NCI-H446 treated with DMSO at 0.1 percent for 48 hours (cell line): ENCODE results near the gene SP4.

Experiments used
- DNase-seq: peaks from one replicate; lab custom pipeline; 2025; lab: John Stamatoyannopoulos, UW

Gene SP4

DNA sequence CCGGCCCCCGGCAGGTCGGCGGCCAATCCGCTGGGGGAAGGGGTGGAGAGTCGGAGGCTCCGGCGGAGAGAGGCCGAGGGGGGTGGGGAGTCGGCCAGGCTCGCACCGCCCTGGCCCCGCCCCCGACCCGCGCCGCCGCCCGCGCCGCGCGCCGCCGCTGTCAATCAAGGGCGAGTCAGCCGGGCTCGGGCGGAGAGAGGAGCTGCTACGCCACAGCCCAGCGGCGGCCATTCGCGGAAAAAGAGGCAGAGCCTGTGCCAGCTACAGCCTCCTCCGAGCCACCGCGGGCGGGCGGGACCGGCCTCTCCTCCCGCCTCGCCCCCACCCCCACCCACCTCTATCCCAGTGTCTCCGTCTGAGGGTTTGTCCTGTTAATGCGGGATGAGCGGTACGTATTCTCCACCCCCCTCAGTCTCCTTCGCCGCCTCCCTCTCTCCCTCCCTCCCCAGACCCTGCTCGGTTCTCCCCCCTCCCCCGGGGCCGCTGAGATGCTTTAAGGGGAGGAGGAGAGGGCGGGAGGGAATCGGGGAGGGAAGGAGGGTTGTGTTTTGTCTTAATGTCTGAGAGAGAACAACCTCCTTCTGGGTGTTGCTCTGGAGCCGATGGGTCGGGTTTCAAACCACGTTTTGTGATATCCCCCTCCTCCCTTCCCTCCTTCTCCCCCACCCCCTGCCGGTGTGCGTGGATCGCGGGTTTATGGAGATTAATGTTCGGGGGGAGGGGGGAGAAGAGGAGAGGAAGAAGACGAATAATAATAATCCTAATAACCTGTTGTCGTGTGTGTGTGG lies at the start of gene SP4:
Gene SP4, plus strand, starts transcription at position 213 of the 788 bp plus-strand sequence. Its CDS starts 169 bp downstream, at position 382.
- peak; percentile 94 for DNase-seq

DNA sequence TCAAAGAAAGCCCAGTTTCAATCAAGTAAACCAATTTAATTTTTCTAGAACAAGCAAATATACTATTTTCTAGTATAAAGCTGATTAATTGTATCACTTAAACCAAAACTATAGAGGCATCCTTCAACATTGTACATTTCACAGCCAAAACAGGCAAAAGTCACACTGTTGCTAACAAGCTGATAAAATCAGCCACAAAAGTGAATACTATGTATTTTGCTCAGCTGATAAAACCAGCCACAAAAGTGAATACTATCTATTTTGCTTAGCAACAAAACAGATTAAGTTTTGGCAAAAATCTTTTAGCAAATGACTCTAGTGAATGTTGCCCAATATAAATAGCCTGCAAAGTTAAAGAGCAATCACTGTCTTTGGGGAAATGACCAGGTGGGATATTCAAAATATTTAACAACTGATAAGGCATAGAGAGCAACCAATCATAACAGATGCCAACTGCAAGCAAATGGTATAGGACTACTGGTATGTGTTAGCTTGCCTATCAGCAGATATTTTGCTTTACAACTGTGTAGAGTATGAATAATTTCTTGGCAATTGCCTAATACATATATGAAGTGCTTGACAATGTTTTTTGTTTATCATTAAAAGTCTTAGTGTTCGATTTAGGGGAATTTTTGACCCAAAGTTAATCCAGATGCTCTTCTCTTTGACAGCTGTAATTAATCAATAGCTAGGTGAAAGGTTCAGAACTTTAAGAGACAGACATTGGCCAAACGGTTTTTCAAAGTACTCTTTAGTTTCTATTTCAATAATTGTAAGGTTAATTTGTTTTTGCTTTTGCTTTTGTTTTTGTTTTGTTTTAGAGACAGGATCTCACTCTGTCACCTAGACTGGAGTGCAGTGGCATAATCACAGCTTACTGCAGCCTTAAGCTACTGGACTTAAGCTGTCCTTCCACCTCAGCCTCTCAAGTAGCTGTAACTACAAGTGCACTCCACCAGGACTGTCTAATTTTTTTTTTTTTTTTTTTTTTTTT lies 44.4 kb upstream of the SP4 start:
- DNase-seq = no peak

DNA sequence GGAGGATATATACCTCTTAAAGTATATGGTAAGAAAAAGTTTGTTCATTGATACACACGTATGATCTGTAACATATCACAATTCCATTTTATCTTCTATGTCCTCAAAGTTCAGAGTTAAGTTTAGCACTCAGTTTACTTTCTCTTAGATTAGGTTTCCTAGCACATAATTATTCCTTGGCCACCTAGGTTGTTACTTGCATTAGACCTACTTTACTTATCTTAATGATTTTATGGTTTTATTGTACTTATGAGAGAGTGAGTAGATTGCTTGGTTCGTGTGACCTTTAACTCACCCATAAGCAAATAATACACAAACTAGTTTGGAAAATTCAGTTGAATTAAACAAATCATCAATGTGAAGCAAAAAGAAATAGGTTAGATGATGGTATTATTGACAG lies 33.9 kb upstream of the SP4 start:
- DNase-seq = no peak

DNA sequence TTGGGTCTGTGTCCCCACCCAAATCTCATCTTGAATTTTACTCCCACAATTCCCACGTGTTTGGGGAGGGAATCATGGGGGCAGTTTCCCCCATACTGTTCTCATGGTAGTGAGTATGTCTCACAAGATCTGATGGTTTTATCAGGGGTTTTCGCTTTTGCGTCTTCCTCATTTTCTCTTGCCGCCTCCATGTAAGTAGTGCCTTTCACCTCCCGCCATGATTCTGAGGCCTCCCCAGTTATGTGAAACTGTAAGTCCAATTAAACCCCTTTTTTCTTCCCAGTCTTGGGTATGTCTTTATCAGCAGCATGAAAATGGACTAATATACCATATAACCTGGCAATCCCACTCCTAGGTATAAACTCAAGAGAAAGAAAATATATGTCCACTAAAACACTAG lies 25.9 kb upstream of the SP4 start:
- no peak for DNase-seq

DNA sequence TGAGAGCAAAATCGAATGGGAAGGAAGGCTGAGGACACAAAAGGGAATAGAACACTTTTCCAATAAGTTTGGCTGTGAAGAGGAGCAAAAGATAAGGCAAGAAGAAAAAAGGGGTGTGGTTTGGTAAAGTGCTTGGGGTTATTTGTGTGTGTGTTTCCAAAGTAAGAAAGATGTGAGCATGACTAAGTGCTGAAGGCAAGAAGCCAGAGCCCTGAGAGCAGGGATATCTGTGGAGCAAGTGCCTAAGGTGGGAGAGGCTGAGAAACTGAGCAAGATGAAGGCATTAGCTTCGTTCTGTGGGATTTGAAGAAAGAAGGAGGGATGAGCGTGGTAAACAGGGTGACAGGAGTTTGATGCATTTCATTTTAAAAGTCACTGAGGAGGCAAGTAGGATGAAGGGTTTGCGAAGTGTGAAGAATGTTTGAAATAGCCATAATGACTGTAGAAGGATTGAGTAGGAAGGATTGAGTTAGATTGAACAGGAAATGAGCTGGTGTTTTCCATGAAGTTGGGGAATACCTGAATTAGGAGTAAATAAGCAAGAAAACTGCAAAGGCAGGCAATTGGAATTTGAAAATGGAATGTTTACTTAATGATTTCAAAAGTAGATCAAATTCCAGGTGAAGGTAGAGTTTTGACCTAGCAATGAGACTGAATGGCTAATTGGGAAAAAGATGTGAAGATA lies 19.9 kb upstream of the SP4 start:
- no peak for DNase-seq

DNA sequence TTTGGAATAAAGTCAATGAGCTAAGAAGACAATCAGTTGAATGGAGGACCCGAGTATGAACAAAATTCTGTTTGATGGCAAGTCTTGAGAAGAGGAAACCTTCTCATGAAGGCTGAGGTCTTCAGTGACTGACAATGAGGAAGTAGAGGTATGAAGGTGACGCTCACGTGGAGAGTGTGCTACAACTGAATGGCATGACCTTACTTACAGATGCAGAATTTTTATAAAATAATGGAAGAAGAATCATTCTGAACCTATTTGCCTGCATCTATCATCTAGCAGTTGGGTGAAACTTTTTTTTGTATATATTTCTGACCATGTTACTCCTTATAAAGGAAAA lies 19.4 kb upstream of the SP4 start:
- DNase-seq = no peak

DNA sequence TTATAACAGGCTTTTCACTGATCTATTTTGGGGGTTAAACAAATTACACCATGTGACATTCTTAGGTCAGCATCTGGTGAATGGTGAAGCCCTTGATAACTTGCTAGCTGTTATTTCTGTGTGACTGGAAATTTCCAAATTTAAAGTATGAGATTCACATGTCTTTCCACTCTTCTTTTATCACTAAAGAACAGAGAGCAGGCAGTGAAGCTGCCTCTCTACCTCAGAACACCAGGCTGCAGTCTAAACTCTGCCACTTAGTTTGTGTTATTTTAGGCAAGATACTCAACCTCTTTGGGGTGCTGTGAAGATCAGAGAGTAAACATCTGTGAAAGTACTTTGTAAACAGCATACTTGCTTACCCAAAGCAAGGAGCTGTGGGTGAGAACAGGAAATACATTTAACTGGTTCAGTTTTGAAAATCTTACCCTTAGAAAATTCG lies 15.5 kb upstream of the SP4 start:
- no peak for DNase-seq

DNA sequence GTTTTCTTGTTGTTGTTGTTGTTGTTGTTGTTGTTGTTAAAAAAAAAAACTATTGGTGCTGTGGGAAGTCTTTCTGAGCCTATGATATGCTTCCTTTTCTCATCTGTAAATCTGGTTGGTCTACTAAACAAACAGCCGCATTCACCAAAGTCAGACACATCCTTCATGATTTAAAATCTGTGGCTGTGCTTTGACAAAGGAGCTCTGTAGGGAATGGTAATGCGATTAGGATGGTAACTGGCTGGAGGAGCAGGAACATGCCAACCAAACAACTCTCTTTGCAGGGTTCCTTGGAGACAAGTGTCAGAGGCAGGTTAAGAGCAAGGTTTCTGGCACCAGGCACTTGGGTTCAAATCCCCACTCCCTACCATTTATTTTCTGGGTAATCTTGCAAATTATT lies 14.9 kb upstream of the SP4 start:
- no peak for DNase-seq

DNA sequence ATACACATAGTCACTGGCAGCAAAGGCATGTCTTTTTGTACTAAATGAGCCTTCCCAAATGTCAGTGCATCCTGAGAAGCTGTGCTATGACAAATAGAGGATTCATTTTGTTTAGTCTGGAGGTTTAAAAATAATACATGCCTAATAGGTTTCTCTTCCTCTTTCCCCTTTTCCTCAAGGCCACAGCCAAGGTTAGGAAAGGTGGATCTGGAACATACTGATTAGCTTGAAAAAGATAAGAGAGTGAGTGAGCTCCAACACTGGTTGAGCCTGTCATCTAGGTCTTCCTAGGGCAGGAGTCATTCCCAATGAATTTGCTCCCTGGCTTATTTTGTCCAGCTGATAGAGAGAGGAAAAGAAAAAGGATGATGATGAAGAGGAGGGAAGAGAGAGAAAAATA lies 14.4 kb upstream of the SP4 start:
- DNase-seq = no peak

DNA sequence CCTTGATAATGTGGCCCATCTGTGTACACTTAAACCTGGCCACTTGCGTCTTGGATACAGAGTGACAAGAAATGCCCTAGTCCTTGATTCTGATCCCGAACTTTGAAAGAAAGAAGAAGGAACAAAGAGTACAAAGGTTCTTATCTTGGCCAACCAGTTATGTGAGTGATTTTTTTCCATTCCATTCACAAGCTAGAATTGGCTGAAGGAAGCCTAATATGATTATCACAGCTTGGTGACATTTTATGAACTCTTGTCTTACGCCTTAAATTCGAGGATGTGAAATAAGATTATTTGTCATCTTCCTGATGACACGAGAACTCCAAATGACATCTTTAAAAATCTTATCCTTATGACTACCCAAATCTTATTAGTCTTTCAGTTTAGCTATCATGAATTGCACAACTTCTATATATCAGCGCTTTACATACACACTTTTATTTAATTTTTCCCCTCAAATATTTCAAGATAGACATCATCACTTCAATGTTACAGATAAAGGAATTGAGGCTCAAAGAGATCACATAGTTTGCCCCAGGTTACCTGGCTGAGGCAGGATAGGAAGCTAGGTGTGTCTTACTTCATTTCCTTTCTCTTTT lies 13.0 kb upstream of the SP4 start:
- DNase-seq = no peak

DNA sequence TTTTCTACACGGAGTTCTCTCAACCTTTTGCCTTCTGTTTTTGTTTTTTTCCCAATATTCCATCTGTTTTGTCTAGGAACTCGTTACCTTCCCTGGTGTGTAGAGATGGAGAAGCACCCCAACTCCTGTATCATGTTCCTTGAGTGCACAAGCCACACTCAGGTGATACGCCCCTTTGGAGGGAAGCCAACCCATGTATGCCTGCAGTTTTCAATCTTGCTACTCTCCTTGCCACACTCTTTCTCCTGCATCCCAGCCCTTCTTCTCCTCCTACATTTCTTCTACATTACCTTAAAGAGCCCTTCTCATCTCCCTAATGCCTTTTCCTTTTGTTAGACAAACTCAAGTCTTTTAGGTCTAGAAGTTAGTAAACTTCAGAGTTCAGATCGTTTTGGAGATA lies 10.2 kb upstream of the SP4 start:
- DNase-seq = no peak

DNA sequence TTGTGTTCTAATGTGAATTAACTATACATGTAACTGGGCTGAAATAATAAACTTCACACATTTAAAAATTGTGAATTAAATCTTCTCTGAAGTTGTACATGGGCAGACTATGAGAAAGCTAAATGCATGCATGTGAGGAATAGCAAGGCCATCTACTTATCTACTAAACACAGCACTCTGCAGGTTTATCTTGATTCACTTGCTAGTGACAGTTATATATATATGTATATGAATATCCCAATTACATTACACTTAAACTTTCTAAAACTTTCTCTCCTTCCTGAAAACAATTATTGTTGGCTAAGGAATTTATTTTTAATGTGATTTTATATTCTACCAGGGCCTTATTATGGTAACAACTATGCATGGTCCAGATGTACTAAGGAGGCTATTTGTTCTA lies 5.1 kb upstream of the SP4 start:
- DNase-seq = no peak

DNA sequence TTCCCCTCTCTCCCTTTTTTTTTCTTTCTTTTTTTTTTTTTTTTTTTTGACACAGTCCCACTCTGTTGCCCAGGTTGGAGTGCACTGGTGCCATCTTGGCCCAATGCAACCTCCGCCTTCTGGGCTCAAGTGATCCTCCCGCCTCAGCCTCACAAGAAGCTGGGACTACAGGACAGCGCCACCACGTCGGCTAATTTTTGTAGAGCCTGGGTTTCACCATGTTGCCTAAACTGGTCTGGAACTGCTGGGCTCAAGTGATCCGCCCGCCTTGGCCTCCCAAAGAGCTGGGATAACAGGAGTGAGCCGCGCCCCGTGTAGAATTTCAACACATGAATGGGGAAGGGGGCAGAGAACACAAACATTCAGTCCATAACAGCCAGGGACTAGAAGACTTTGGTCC lies 2.6 kb upstream of the SP4 start:
- DNase-seq = no peak

DNA sequence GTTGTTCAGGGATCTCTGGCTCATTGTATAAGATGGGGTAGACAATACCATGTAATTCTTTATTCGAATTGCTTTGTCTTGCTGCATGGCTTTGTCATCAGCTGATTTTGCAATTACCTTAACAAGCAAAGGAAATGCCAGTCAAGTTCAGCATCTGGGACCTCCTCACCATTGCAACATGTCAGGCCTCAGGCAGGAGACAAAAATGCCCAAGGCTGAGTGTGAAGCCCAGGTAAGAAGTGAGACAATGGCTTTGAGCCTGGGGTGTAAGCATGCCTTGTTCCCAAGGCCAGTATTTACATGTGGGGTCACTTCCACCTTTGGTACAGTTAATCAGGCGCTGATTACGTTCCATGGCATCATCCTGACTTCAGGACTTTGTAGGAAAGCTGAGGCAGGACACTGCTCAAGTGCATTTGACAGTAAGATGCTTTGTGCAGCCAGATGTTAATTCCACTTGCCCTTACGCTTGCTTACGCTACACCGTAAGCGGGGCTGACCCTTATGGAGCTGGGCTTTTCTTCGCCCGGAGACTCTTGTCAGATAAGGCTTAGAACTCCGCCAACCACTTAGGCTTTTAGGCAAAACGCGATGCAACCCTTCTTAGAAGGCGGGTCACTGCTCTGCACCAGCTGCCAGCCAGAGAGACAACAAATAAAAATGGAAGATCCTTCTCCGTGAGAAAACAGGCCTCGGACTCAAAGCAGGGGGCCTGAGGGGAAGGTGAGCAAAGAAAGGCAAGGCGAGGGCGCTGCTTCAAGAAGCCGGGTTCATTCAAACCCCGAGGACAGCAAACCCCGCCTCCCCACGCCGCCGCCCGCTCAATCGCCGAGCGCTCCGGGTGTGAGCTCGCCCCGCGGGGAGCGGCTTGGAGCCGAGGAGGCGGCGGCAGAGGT lies 1.3 kb upstream of the SP4 start:
- DNase-seq = no peak

DNA sequence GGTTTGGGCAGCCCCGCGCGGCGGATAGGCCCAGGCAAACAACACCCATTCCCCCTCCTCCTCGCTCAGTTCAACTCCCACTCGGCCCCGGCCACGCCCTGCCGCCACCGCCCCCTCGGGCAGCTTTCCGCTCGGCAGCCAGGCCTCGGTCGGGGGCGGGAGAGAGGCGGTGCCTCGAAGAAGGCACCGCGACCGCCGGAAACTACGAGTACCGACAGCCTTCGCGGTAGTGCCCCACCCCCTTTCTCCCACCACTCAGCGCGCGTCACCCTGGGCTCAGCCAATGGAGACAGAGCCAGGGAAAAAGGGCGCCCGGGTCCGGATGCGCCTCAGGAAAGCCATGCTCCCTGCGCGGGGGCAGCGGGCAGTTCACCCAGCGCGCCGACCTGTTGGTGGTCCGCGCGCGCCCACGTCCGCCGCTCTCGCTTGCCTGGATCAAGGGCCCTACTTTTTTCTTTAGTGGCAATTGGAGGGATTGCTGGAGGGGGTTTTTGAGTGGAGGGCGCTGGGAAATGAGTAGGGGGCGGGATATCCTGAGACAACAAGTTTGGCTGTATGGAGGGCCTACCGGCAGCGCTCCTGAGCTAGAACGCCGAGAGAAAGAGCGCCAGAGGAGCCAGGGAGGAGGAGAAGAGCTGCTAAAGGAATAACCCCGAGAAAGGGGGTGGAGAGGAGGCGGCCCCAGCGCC lies 557 bp upstream of the SP4 start:
- DNase-seq = peak; percentile 97

DNA sequence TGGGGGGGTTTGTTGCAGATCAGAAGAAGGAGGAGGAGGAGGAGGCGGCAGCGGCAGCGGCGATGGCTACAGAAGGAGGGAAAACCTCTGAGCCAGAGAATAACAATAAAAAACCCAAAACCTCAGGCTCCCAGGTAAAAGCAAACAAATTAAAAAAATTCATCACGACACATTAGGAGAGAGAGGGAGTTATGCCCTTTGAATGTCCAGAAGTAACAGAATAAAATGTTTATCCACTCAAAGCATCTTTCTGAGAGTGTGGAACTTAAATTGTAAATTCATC lies 717 bp downstream of the SP4 start:
- DNase-seq = no peak

DNA sequence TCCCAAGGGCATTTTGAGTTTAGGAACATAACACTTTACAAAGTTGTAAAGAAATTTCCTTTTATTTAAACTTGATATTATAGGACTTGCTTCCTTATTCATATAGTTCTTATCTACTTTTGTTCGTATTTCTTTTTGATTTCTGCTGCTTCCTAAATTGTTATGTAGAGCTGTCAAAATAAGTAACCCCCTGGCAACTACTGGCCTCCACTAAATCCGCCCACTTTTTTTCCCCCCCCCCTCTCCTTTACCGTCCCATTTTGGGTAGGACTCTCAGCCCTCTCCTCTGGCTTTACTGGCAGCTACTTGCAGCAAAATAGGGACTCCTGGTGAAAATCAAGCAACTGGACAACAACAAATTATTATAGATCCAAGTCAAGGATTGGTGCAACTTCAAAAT lies 1.1 kb downstream of the SP4 start:
- no peak for DNase-seq

DNA sequence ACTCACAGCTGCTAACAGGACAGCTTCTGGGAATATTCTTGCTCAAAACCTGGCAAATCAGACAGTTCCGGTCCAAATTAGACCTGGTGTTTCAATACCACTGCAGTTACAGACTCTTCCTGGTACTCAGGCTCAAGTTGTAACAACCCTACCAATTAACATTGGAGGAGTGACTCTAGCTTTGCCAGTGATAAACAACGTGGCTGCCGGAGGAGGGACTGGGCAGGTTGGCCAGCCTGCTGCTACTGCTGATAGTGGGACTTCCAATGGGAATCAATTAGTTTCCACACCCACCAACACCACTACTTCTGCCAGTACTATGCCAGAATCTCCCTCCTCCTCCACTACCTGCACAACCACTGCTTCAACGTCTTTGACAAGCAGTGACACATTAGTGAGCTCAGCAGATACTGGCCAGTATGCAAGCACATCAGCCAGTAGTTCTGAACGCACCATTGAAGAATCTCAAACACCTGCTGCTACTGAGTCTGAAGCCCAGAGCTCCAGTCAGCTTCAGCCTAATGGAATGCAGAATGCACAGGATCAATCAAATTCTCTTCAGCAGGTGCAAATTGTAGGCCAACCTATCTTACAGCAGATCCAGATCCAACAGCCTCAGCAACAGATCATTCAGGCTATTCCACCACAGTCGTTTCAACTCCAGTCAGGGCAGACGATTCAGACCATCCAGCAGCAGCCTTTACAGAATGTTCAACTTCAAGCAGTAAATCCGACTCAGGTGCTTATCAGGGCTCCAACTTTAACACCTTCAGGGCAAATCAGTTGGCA lies 2.1 kb downstream of the SP4 start:
- no peak for DNase-seq

DNA sequence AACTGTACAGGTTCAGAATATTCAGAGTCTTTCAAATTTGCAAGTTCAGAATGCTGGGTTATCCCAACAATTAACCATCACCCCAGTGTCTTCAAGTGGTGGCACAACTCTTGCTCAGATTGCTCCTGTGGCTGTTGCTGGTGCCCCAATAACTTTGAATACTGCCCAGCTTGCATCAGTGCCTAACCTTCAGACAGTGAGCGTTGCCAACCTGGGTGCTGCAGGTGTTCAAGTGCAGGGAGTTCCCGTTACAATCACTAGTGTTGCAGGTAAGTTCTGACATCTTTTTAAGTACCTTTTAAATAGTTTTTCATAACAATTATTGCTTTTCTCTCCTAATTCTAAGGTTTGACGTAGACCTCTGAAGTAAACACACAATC lies 2.7 kb downstream of the SP4 start:
- no peak for DNase-seq
